ENCODE measurements around the gene CCDC54. TPM values are rescaled to one million over a fixed set of nuclear protein-coding genes. Genes with fewer than 3 reads are reported as not detected.
A peak's percentile ranks its signal among the peaks of the same experiment; 100 is the strongest.

Gene CCDC54
- total RNA-seq, 1 donor from 2014 or later, result not detected

DNA sequence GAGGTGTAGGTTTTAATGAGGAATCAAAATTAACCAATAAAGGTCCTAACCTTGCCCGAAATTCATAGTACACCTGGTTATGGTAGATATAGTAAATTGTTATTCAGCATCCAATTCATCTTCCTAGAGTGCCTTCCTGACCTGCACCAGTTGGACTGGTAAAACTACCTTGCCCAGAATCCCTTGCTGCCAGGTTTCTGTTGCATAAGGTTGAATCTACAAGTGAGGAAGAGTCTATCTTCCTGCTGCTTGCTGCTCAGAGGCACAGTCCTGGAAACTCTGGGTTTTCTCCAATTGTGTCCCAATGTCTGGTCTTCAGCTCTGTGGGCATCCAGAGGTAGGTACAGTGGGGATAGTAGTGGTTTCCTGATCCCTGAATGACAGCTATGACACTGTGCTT, 17.3 kb downstream of the CCDC54 start:
- H3K27me3 ChIP-seq (ENCODE audit: control insufficient read depth, insufficient read depth, low read length), result no peaks in the 10 kb centered on the region
- no peaks in the 10 kb centered on the region for H3K36me3 ChIP-seq (ENCODE audit: control insufficient read depth, insufficient read depth, low read length)
- H3K4me3 ChIP-seq (ENCODE audit: low read depth, low read length), result no peak overlapping the region
- DNase-seq (ENCODE audit: low read depth), result peak; percentile 55
- FAIRE-seq, result peak; percentile 90
- TF ChIP-seq, protein P1, sequence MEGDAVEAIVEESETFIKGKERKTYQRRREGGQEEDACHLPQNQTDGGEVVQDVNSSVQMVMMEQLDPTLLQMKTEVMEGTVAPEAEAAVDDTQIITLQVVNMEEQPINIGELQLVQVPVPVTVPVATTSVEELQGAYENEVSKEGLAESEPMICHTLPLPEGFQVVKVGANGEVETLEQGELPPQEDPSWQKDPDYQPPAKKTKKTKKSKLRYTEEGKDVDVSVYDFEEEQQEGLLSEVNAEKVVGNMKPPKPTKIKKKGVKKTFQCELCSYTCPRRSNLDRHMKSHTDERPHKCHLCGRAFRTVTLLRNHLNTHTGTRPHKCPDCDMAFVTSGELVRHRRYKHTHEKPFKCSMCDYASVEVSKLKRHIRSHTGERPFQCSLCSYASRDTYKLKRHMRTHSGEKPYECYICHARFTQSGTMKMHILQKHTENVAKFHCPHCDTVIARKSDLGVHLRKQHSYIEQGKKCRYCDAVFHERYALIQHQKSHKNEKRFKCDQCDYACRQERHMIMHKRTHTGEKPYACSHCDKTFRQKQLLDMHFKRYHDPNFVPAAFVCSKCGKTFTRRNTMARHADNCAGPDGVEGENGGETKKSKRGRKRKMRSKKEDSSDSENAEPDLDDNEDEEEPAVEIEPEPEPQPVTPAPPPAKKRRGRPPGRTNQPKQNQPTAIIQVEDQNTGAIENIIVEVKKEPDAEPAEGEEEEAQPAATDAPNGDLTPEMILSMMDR (IDR thresholded peaks at IDR 0.05; ENCODE audit: insufficient read depth, low read length, severe bottlenecking), result no peak

DNA sequence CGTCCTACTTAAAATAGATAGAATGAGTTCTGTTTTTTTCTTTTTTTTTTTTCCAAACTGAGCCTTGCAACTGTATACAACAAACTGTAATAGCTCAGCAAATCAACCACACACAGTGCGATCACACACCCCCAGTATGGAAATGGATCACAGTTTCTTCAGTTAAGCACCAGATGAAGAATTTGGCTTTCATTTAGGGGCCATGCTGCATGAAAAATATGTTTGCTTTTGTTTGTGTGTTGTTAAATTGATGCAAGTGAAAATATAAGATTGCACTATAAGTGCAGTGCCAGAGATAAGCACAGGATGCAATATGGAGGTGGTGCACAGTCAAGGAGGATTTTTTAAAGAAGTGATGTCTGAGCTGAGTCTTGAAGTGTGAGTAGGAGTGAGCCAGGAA, 17.8 kb downstream of the CCDC54 start:
- H3K36me3 ChIP-seq (ENCODE audit: control insufficient read depth, insufficient read depth, low read length), result no peaks in the 10 kb centered on the region
- TF ChIP-seq, protein P1 (IDR thresholded peaks at IDR 0.05; ENCODE audit: insufficient read depth, low read length, severe bottlenecking), result no peak
- no peak for DNase-seq (ENCODE audit: low read depth)
- H3K27me3 ChIP-seq (ENCODE audit: control insufficient read depth, insufficient read depth, low read length), result no peaks in the 10 kb centered on the region
- FAIRE-seq, result no peak
- H3K4me3 ChIP-seq (ENCODE audit: low read depth, low read length), result no peak overlapping the region

DNA sequence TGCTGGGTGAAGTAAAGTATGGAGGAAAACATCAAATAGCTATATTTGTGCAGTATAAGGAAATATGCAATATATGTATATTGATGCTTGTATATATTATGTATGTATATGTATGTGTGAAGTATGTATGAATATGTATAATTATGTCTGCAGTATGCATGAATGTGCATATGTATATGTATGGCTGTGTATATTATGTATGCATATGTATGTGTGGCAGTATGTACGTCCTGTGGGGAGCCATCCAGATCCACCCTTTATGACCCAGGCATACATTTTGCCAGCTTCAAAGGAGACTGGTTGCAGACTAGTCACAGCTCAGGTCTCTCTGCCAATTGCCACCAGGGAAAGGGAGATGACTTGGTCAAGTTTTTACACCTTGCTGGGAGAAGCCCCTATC, 24.1 kb downstream of the CCDC54 start:
- Histone ChIP-seq H3K36me3 (ENCODE audit: control insufficient read depth, insufficient read depth, low read length) (no peaks in the 10 kb centered on the region), H3K27me3 (ENCODE audit: control insufficient read depth, insufficient read depth, low read length) (no peaks in the 10 kb centered on the region), H3K4me3 (ENCODE audit: low read depth, low read length) (no peak overlapping the region)
- TF ChIP-seq, protein P1 (IDR thresholded peaks at IDR 0.05; ENCODE audit: insufficient read depth, low read length, severe bottlenecking), result no peak
- FAIRE-seq (no peak), DNase-seq (ENCODE audit: low read depth) (no peak)

DNA sequence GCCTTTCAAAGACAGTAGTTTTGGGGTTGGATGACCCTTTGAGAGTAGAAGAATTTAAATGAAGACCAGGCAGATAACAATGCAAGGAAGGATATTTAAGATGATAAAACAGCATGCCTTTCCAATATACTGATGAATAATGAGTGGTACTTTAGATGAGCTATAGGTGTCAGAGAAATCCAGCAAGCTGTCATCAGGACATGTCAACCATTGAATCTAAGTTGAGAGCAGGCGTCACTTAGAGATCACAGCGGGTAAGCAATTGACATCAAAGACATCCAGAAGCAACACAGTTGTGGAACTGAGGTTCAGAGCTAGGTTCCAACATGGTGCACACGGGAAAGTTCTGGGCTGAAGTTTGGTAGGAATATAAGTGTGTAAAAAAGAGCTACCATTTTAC, 25.0 kb downstream of the CCDC54 start:
- no peak for FAIRE-seq
- Histone ChIP-seq H3K4me3 (ENCODE audit: low read depth, low read length) (no peak overlapping the region), H3K36me3 (ENCODE audit: control insufficient read depth, insufficient read depth, low read length) (no peaks in the 10 kb centered on the region), H3K27me3 (ENCODE audit: control insufficient read depth, insufficient read depth, low read length) (no peaks in the 10 kb centered on the region)
- no peak for DNase-seq (ENCODE audit: low read depth)
- TF ChIP-seq, protein P1 (IDR thresholded peaks at IDR 0.05; ENCODE audit: insufficient read depth, low read length, severe bottlenecking), result no peak

DNA sequence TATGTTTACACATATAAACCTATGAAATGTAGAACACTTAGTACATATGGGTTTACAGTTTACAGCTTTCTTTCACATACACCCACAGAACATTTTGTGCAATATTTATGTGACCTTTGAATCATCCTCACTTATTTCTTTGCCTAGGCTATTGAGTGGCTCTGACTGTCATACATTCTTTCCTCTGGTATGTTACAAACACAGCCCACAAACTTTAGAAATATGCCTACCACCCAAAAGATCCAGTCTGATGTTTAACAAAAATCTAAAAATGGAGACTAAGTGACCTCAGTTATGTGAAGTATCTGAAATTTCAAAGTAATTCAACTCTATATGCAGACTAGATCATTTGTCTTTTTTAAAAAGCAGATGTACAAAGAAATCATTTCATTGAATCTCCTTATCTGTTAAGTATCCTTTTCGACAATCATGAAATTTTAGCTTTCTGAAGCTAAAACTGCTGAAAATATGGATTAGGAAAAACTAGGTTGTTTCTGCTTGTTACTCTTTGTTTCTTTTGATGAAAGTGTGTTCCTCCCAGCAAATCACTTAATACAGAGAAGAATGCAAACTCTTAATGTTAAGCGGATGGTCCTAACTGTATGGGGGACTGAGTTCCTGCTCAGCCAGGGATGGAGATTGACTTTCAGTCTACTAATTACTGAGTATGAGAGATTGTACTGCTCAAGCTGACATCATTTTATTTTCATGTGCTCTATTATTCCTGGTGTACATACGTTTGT, 27.7 kb downstream of the CCDC54 start:
- peak; percentile 39 for DNase-seq (ENCODE audit: low read depth)
- H3K36me3 ChIP-seq (ENCODE audit: control insufficient read depth, insufficient read depth, low read length), result no peaks in the 10 kb centered on the region

More for the DNA sequence above, 27.7 kb downstream of the CCDC54 start:
- no peak for FAIRE-seq
- Histone ChIP-seq H3K4me3 (ENCODE audit: low read depth, low read length) (no peak overlapping the region), H3K27me3 (ENCODE audit: control insufficient read depth, insufficient read depth, low read length) (no peaks in the 10 kb centered on the region)
- TF ChIP-seq, protein P1 (IDR thresholded peaks at IDR 0.05; ENCODE audit: insufficient read depth, low read length, severe bottlenecking), result no peak

All from bronchial epithelial cell (primary cell).